Measurements from ENCODE around the gene BET1L.

BET1L gene

DNA sequence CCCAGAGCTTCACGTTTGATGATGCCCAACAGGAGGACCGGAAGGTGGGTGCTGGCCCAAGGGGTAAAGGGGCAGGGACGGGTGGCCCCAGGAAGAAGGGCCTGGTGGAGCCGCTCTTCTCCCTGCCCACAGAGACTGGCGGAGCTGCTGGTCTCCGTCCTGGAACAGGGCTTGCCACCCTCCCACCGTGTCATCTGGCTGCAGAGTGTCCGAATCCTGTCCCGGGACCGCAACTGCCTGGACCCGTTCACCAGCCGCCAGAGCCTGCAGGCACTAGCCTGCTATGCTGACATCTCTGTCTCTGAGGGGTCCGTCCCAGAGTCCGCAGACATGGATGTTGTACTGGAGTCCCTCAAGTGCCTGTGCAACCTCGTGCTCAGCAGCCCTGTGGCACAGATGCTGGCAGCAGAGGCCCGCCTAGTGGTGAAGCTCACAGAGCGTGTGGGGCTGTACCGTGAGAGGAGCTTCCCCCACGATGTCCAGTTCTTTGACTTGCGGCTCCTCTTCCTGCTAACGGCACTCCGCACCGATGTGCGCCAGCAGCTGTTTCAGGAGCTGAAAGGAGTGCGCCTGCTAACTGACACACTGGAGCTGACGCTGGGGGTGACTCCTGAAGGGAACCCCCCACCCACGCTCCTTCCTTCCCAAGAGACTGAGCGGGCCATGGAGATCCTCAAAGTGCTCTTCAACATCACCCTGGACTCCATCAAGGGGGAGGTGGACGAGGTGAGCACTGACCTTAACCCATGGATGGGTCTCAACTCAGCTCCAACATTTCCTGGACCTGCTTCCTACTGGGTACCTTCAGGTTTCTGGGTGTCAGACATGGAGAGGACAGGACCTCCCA lies 2.3 kb upstream of the BET1L start:
- TF ChIP-seq, protein P1, sequence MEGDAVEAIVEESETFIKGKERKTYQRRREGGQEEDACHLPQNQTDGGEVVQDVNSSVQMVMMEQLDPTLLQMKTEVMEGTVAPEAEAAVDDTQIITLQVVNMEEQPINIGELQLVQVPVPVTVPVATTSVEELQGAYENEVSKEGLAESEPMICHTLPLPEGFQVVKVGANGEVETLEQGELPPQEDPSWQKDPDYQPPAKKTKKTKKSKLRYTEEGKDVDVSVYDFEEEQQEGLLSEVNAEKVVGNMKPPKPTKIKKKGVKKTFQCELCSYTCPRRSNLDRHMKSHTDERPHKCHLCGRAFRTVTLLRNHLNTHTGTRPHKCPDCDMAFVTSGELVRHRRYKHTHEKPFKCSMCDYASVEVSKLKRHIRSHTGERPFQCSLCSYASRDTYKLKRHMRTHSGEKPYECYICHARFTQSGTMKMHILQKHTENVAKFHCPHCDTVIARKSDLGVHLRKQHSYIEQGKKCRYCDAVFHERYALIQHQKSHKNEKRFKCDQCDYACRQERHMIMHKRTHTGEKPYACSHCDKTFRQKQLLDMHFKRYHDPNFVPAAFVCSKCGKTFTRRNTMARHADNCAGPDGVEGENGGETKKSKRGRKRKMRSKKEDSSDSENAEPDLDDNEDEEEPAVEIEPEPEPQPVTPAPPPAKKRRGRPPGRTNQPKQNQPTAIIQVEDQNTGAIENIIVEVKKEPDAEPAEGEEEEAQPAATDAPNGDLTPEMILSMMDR (IDR thresholded peaks at IDR 0.05; ENCODE audit: extremely low read depth, missing control alignments): no peak
- no peak for DNase-seq (ENCODE audit: low spot score)

DNA sequence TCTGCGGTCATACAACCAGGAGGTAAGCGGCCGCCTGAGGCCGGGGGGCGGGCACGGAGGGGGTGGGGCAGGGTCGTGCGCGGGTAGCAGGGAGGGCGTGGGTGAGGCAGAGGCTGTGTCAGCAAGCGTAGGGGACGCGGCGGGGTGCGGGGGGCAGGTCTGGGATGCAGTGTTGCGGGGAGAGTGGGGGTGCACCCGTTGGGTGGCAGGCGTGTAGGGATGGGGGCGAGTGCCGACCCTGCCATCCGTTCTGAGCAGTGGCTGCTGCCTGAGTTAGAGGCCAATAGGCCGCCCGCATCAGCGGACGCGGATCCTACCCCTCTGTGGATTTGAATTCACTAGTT lies 1.7 kb upstream of the BET1L start:
- TF ChIP-seq, protein P1 (IDR thresholded peaks at IDR 0.05; ENCODE audit: extremely low read depth, missing control alignments): no peak
- no peak for DNase-seq (ENCODE audit: low spot score)

DNA sequence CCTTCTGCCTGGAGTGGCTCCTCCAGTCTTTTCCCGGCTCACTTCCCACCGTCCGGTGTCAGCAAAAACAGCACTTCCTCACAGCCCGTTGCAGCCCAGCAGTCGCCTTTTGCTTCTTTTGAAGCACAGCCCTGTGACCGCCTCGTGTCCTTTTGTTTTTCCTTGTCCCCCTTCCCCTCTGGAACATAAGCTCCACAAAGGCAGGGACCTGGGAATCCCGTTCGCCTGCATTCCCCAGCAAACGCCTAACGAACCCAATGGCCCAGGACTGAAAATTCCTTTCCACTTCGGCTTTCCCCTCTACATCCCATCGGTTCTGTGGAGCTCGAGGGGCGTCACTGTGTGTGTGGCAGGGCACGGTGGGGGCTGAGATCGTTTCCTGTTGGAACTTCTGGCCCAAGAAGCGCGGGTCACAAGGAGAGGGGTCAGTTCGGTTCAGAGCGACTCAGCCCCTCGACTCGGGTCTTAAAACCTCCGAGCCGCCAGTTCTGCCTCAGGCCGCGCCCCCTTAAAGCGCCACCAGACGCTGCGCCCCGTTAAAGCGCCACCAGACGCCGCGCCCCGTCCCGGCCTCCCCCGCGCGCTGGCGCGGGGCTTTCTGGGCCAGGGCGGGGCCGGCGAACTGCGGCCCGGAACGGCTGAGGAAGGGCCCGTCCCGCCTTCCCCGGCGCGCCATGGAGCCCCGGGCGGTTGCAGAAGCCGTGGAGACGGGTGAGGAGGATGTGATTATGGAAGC lies 1.1 kb upstream of the BET1L start:
- TF ChIP-seq, protein P1 (IDR thresholded peaks at IDR 0.05; ENCODE audit: extremely low read depth, missing control alignments): no peak
- DNase-seq (ENCODE audit: low spot score): peak; percentile 97

DNA sequence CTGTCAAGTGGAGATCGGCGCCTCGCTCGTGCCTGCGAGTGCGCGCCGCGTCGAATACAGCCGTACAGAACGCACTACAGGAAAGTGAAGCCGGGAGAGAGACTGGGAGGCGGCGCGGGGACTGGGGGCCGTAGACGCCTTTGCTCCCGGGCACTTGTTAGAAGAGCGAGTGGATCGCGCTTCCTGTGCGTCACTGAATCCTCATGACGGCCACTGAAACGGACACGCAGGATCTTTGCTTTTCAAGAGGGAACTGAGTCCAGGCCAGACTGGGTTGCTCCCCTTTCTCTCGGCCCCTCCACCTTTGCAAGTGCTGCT lies 623 bp upstream of the BET1L start:
- TF ChIP-seq, protein P1 (IDR thresholded peaks at IDR 0.05; ENCODE audit: extremely low read depth, missing control alignments): no peak
- DNase-seq (ENCODE audit: low spot score): peak; percentile 54

DNA sequence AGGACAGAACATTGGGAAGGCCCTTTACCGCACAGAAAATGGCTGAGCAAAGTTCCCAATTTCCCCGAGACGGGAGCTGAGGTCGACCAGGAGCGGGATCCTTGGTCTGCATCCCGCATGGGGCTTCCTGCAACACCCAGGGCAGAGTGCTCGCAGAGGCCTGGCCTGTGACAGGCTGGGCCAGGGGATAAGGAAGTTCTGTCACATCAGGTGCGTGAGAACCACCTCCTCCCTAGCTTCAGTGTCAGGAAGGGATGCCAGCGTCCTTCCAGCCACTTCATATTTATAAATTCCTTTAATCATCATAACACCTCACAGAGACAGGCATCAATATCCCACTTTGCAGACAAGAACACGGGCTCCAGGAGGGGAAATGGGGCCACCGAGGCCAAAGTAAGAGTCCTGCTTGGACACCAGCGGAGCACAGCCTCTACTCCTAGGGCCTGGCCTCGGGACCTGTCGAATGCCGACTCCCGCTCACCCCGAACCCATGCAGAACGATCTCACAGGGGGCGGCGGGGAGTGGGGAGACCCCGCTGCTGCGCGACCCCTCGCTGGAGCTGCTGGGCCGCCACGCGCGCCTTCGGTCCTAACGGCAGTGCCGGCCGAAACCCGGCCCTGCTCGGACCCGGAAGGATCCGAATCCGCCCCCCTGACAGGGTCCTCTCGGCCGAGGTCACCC lies 532 bp downstream of the BET1L start:
- TF ChIP-seq, protein P1 (IDR thresholded peaks at IDR 0.05; ENCODE audit: extremely low read depth, missing control alignments): no peak
- peak; percentile 44 for DNase-seq (ENCODE audit: low spot score)

DNA sequence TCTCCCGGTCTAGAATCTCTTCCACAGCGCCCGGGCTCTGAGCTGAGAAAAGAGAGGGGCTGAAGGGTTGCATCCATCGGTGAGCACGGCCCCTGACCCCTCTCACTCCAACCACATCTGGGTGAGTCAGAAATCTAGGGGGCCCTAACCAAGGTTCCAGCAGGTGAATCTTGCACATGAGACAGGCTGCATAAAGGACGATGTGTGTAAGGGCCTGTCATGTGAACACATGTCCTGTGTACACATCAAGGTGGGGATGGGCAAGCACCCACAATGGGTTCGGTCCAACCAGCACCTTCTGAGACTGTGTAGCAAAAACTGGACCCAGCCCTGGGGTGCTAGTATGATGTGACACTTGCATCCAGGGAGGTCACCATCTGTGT lies 1.2 kb downstream of the BET1L start:
- TF ChIP-seq, protein P1 (IDR thresholded peaks at IDR 0.05; ENCODE audit: extremely low read depth, missing control alignments): no peak

More for the DNA sequence above, 1.2 kb downstream of the BET1L start:
- DNase-seq (ENCODE audit: low spot score): no peak
